ENCODE measurements around the gene DDR1.

Gene DDR1

DNA sequence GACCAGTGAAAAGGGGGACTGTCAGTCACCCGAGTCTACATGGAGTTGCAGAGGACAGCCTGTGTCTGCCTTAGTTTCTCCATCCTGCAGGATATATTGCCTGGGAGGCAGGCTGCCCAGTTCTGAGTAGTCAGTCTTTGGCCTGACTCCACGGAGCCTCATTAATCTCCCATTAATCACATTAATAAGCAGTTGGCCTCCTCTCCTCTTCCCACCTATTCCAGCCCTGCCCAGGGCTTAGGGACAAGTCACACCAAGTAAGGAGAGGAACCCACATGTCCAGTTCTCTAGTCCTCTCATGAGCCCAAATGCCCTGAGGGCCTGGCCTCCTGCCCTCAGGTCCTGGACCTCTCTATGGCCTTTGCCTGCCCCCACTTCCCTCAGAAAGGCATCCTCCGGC is 55.2 kb downstream of the DDR1 start:
- H3K4me3 ChIP-seq (ENCODE audit: control insufficient read depth, low read depth, low read length), result no peak overlapping the region

DNA sequence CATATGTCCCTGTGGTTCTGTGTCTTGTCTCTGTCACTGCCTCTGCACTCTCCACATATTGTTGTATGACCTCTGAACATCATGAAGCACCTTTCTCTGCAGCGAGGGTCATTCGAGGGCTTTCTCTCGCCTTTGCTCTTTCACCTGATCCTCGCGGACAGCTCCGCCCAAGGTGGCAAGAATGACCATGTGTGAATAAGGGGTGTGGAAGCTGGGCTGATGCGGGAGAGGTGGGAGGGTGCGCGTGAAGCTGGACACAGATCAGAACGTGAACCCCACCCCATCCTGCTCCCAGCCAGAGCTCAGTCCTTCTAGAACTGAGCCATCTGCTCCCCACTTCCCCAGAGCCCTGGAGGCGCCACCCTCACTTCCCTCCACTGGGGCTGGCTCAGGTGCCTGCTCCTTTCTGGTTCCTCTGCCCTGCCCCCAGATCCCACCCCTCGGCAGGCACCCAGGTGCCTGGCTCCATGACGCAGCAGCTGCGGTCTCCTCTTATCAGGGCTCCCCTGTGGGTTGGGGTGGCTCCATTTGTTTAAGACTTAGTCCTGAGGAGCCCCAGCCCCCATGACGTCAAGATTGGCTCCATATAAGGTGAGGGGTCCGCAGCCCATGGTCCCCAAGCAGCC is 56.2 kb downstream of the DDR1 start, which contains the start of gene MUCL3:
MUCL3 (plus strand) TSS at position 613 of the 626 bp plus-strand sequence. CDS start 27 bp downstream, outside the sequence.
- DNase-seq (ENCODE audit: low read depth), result no peak
- no peak for TF ChIP-seq CTCF (conservative IDR thresholded peaks at IDR 0.05; ENCODE audit: control insufficient read depth, insufficient read depth, low read depth, low read length)
- no peak within 1 kb of the TSS for H3K4me3 ChIP-seq (ENCODE audit: control insufficient read depth, low read depth, low read length)

More for the DNA sequence above, 55.2 kb downstream of the DDR1 start:
- no peak for TF ChIP-seq CTCF (conservative IDR thresholded peaks at IDR 0.05; ENCODE audit: control insufficient read depth, insufficient read depth, low read depth, low read length)
- peak; percentile 61 for DNase-seq (ENCODE audit: low read depth)

DNA sequence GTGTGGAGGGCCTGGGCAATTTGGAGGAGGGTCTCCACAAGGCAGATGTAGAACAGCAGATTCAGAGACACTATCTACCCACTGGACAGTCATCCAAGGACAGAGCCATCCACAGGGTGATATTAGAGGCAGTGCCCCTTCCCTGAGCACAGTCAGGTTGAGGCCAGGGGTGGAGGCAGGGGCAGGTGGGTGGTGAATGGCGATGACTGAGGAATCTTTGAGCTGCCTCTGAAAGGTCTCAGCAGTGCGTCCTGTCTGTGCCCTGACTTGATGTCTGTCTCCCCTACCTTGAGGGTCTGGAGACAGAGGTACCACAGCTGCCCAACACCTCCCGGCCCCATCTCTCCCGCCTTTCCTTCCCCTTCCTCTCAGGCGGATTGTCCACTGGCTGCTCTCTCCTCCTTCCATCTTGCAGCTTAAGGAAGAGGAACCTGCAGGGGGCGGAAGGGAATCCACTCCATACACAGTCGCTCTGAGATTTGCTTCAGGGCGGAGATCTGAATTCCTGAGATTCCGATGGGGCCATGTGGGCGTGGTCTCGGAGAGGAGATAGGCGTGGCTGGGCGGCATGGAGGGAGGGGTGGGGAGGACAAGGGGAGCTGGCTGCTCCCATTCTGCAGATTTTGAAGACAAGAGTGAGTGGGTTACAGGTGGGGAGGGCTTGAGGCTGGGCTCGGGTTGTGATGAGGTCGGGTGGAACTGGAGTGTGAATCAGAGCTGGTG is 58.2 kb downstream of the DDR1 start:
- no peak overlapping the region for H3K4me3 ChIP-seq (ENCODE audit: control insufficient read depth, low read depth, low read length)
- DNase-seq (ENCODE audit: low read depth), result peak; percentile 70
- TF ChIP-seq CTCF (conservative IDR thresholded peaks at IDR 0.05; ENCODE audit: control insufficient read depth, insufficient read depth, low read depth, low read length), result peak; percentile 61

DNA sequence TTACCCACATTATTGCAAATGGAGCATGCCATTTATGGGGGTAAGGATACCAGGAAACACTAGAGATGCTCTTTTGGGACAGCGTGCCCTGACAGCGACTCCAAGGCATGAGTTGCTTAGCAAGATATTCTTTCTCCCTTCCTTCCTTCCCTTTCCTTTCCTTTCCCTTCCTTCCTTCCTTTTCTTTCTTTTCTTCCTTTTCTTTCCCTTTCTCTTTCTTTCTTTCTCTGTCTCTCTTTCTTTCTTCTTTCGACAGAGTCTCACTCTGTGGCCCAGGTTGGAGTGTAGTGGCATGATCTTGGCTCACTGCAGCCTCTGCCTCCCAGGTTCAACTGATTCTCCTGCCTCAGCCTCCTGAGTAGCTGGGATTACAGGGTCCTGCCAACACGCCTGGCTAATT is 59.7 kb downstream of the DDR1 start:
- H3K4me3 ChIP-seq (ENCODE audit: control insufficient read depth, low read depth, low read length), result no peak overlapping the region
- no peak for DNase-seq (ENCODE audit: low read depth)
- TF ChIP-seq CTCF (conservative IDR thresholded peaks at IDR 0.05; ENCODE audit: control insufficient read depth, insufficient read depth, low read depth, low read length), result no peak

- no peak overlapping the region for H3K4me3 ChIP-seq (ENCODE audit: control insufficient read depth, low read depth, low read length)
- no peak for TF ChIP-seq CTCF (conservative IDR thresholded peaks at IDR 0.05; ENCODE audit: control insufficient read depth, insufficient read depth, low read depth, low read length)
- DNase-seq (ENCODE audit: low read depth), result no peak
Measured at GRCh38 chr6:30945281-30945680, 61.0 kb downstream of the DDR1 start.

DNA sequence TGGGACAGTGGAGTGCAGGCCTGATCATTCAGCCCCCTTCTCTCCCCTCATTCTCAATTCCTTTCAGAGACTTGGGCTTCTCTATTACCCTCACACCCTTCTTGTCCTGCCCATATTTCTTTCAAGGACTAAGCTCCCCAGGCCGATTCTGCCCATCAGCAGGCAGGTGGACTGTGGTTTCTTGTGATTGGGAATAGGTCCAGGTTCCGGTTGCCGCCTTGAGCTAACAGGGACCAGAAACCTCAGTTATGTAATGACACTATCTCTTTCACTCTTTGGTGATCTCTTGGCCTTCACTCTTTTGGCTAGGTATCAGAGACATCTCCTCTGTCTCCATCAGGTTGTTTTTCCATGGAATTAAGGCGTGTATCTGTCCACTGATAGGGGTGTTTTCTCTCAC is 62.9 kb downstream of the DDR1 start:
- H3K4me3 ChIP-seq (ENCODE audit: control insufficient read depth, low read depth, low read length), result no peak overlapping the region
- no peak for DNase-seq (ENCODE audit: low read depth)
- TF ChIP-seq CTCF (conservative IDR thresholded peaks at IDR 0.05; ENCODE audit: control insufficient read depth, insufficient read depth, low read depth, low read length), result no peak
